Hepatocyte (in vitro differentiated cells): ENCODE measurements around the gene CD300E. TPM values are rescaled to one million over a fixed set of nuclear protein-coding genes. Genes with fewer than 3 reads are reported as not detected.

ENCODE experiments used
- DNase-seq: peaks from one replicate; pipeline ENCODE4 v3.0.0-alpha.2; 2016; ENCODE audit warnings: low spot score
- H2AFZ ChIP-seq: fragments of 200-600 bp; sonication (generic); 2 replicates; pipeline ENCODE4 v1.6.0; 2016; ENCODE audit warnings: antibody characterized with exemption, mild to moderate bottlenecking
- H3K27ac ChIP-seq: fragments of 200-600 bp; sonication (generic); 2 replicates; pipeline ENCODE4 v1.5.1; 2016; ENCODE audit warnings: mild to moderate bottlenecking
- H3K27me3 ChIP-seq: fragments of 200-600 bp; sonication (generic); 2 replicates; pipeline ENCODE4 v1.6.1; 2016
- H3K36me3 ChIP-seq: fragments of 200-600 bp; sonication (generic); replicated peaks from 2 replicates; pipeline ENCODE4 v1.5.1; 2016; ENCODE audit warnings: low read depth; ENCODE audit not compliant: insufficient read depth
- H3K4me1 ChIP-seq: fragments of 200-600 bp; sonication (generic); 2 replicates; pipeline ENCODE4 v1.5.1; 2016; ENCODE audit warnings: mild to moderate bottlenecking, moderate library complexity; ENCODE audit not compliant: insufficient read depth
- H3K4me2 ChIP-seq: fragments of 200-600 bp; sonication (generic); 2 replicates; pipeline ENCODE4 v1.6.0; 2016
- H3K4me3 ChIP-seq: fragments of 200-600 bp; sonication (generic); 2 replicates; pipeline ENCODE4 v1.5.1; 2016; ENCODE audit warnings: mild to moderate bottlenecking
- H3K79me2 ChIP-seq: fragments of 200-600 bp; sonication (generic); 2 replicates; pipeline ENCODE4 v1.6.0; 2017; ENCODE audit warnings: mild to moderate bottlenecking
- H3K9me2 ChIP-seq: fragments of 200-600 bp; sonication (generic); replicated peaks from 2 replicates; pipeline ENCODE4 v1.6.0; 2017; ENCODE audit warnings: mild to moderate bottlenecking; ENCODE audit not compliant: insufficient read depth
- H3K9me3 ChIP-seq: fragments of 200-600 bp; sonication (generic); 2 replicates; pipeline ENCODE4 v1.5.1; 2016; ENCODE audit warnings: low read depth, mild to moderate bottlenecking
- H4K20me1 ChIP-seq: fragments of 200-600 bp; sonication (generic); 2 replicates; pipeline ENCODE4 v1.6.0; 2016; ENCODE audit warnings: mild to moderate bottlenecking; ENCODE audit not compliant: insufficient read depth, poor library complexity, severe bottlenecking
- EZH2 ChIP-seq: fragments of 200-600 bp; sonication (generic); IDR thresholded peaks from 2 replicates; pipeline ENCODE4 v1.6.1; 2016; ENCODE audit warnings: antibody characterized with exemption, mild to moderate bottlenecking, borderline replicate concordance
- EZH2phosphoT487 ChIP-seq: fragments of 200-600 bp; sonication (generic); IDR thresholded peaks from one replicate; pipeline ENCODE4 v1.6.1; 2018; ENCODE audit warnings: antibody characterized with exemption, mild to moderate bottlenecking, low read depth, moderate library complexity; ENCODE audit not compliant: unreplicated experiment, severe bottlenecking
- WGBS: methylation state at CpG from one replicate; pipeline ENCODE4 v1.1.6; 2016; ENCODE audit warnings: low lambda C conversion rate; ENCODE audit errors: missing lambda C conversion rate; 5-methylcytosine and 5-hydroxymethylcytosine counted together
- polyA plus RNA-seq: library from polyadenylated mRNA; unstranded; fragments of >200 nt; fragmentation: Nextera tagmentation; extraction: Ambion mirVana; gene quantifications from 2 replicates; pipeline ENCODE4 v1.2.1, GENCODE V29; 2016
- total RNA-seq: library from RNA; depleted of rRNA; stranded (reverse); fragments of >200 nt; gene quantifications from 2 replicates; pipeline ENCODE4 v1.2.3, GENCODE V29; 2014
- TF ChIP-seq, protein P1 (sequence below): fragments of 200-600 bp; sonication (generic); IDR thresholded peaks from 2 replicates; pipeline ENCODE4 v1.5.1; 2016; ENCODE audit warnings: antibody characterized with exemption, mild to moderate bottlenecking; ENCODE audit not compliant: poor library complexity

CD300E gene
- total and polyA plus RNA-seq, 2 experiments from 2014 or later, result 0.03 to 0.37 TPM

DNA sequence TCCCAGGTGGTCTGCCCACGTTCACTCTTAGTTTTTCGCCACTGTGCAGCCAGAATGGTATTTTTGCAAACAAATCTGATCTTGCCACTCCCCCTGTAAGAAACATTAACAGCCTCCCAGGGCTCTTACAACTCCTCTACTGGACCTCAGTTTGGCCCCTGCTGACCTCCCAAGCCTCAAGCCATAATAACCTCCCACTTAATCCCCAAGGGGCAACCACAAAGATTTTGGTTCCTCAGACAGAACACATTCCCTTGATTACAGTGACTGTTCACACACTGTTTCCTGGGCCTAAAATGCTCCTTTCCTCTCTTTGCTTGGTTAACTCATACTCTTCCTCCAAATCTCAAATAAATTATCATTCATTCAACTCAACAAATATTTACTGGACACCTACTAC is 21.5 kb upstream of the CD300E start:
- Histone ChIP-seq H3K27me3 (peaks cover 16% of the 10 kb centered on the region), H4K20me1 (no peaks in the 10 kb centered on the region), H3K9me2 (no peaks in the 10 kb centered on the region), H3K79me2 (no peaks in the 10 kb centered on the region), H3K4me1 (no peaks in the 10 kb centered on the region), H3K27ac (no peak overlapping the region), H3K36me3 (no peaks in the 10 kb centered on the region), H3K4me2 (no peak overlapping the region), H3K9me3 (no peaks in the 10 kb centered on the region), H3K4me3 (no peak overlapping the region), H2AFZ (no peak overlapping the region)
- DNase-seq, result no peak
- TF ChIP-seq EZH2phosphoT487, result no peak
- TF ChIP-seq, protein P1, sequence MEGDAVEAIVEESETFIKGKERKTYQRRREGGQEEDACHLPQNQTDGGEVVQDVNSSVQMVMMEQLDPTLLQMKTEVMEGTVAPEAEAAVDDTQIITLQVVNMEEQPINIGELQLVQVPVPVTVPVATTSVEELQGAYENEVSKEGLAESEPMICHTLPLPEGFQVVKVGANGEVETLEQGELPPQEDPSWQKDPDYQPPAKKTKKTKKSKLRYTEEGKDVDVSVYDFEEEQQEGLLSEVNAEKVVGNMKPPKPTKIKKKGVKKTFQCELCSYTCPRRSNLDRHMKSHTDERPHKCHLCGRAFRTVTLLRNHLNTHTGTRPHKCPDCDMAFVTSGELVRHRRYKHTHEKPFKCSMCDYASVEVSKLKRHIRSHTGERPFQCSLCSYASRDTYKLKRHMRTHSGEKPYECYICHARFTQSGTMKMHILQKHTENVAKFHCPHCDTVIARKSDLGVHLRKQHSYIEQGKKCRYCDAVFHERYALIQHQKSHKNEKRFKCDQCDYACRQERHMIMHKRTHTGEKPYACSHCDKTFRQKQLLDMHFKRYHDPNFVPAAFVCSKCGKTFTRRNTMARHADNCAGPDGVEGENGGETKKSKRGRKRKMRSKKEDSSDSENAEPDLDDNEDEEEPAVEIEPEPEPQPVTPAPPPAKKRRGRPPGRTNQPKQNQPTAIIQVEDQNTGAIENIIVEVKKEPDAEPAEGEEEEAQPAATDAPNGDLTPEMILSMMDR, result no peak
- TF ChIP-seq EZH2, result no peak
- WGBS, result 55% methylated on average over 2 of the region's 2 CpGs

DNA sequence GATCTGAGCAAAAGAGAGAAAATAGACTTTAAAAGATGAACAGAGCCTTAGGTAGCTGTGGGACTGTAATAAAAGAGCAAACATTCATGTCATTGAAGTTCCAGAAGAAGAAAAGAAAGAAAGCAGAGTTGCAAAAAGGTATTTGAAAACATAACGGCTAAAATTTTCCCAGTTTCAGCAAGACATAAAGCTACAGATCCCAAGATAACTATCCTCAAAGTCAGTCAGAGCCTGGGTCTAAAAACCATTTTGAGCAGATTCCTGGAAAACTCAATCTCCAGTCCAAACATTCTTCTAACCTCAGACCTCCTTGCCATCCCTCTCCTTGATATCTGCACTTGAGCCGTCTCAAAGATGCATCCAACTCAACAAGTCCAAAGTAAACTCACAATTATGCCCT is 20.9 kb upstream of the CD300E start:
- Histone ChIP-seq H3K79me2 (no peaks in the 10 kb centered on the region), H3K9me2 (no peaks in the 10 kb centered on the region), H4K20me1 (no peaks in the 10 kb centered on the region), H3K4me2 (no peak overlapping the region), H3K27ac (no peak overlapping the region), H3K4me3 (no peak overlapping the region), H3K9me3 (no peaks in the 10 kb centered on the region), H3K27me3 (peaks cover 16% of the 10 kb centered on the region), H2AFZ (no peak overlapping the region), H3K4me1 (no peaks in the 10 kb centered on the region), H3K36me3 (no peaks in the 10 kb centered on the region)
- 74% methylated on average over 2 of the region's 2 CpGs for WGBS
- DNase-seq, result no peak
- TF ChIP-seq EZH2phosphoT487, result no peak

DNA sequence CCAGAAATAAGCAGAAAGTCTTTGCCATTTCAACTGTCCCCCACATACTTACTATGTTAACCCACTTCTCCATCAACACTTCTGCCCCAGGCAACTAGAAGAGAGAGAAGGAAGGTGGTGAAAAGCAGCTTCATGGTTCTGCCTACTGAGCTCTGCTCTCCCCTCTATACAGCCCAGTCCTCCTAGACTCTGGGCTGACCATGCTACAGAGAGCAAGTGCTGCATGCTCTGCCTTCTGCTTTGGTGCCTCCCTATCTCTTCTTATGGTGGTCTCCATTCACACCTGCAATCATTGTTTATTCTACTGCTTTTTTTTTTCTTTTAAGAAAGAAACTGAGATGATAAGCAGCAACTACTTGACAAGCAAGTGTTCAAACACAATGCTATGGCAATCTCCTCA is 20.3 kb upstream of the CD300E start:
- H3K4me1 ChIP-seq, result no peaks in the 10 kb centered on the region
- H4K20me1 ChIP-seq, result no peaks in the 10 kb centered on the region
- peaks cover 14% of the 10 kb centered on the region for H3K27me3 ChIP-seq
- no peak overlapping the region for H3K27ac ChIP-seq
- no peaks in the 10 kb centered on the region for H3K9me3 ChIP-seq
- H3K4me3 ChIP-seq, result no peak overlapping the region
- no peak for DNase-seq
- H3K4me2 ChIP-seq, result no peak overlapping the region
- H2AFZ ChIP-seq, result no peak overlapping the region
- TF ChIP-seq EZH2, result no peak
- no peak for TF ChIP-seq EZH2phosphoT487
- TF ChIP-seq, protein P1, result no peak
- no peaks in the 10 kb centered on the region for H3K9me2 ChIP-seq
- H3K79me2 ChIP-seq, result no peaks in the 10 kb centered on the region
- no peaks in the 10 kb centered on the region for H3K36me3 ChIP-seq

DNA sequence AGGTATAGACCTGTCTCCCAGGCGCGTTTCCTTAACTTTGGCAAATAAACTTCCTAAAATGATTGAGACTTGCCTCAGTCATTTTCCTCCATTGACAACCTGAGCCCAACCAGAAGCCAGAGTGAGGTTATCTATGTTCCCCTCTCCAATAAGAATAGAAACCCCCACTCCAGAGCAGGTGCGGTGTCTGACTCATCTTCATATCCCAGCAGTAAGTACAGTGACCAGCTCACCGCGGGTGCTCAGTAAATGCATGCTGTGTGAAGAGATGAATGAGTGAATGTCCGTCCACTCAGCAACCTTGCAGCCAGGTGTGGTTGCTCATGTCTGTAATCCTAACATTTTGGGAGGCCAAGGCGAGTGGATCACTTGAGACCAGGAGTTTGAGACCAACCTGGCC is 19.5 kb upstream of the CD300E start:
- Histone ChIP-seq H3K9me2 (no peaks in the 10 kb centered on the region), H3K27ac (no peak overlapping the region), H3K9me3 (no peaks in the 10 kb centered on the region), H4K20me1 (no peaks in the 10 kb centered on the region), H3K4me2 (no peak overlapping the region), H3K4me1 (no peaks in the 10 kb centered on the region), H3K27me3 (peaks cover 10% of the 10 kb centered on the region), H3K36me3 (no peaks in the 10 kb centered on the region), H3K79me2 (no peaks in the 10 kb centered on the region), H2AFZ (no peak overlapping the region), H3K4me3 (no peak overlapping the region)
- DNase-seq, result no peak
- TF ChIP-seq EZH2phosphoT487 (no peak), EZH2 (no peak)
- TF ChIP-seq, protein P1, result no peak
- WGBS, result 71% methylated on average over 7 of the region's 7 CpGs
